Right atrium auricular region (tissue), 2 donors: ENCODE data around the gene TTLL8. TPM values are rescaled to one million over a fixed set of nuclear protein-coding genes. Genes with fewer than 3 reads are reported as not detected.

Source experiments
- DNase-seq: peaks from one replicate; pipeline ENCODE4 v3.0.0-alpha.2; 2019; ENCODE audit warnings: low spot score
- H3K27ac ChIP-seq, 2 donors: fragments of 200-600 bp; sonication (generic); 1 replicate in 1 of 2; 2 replicates in 1 of 2; pipeline ENCODE4 v1.5.1; 2016 to 2019
- H3K27me3 ChIP-seq, 2 donors: fragments of 200-600 bp; sonication (generic); one replicate each; pipeline versions ENCODE4 v1.5.1 to v1.6.0; 2017 to 2019
- H3K36me3 ChIP-seq: fragments of 200-600 bp; sonication (generic); one replicate; pipeline ENCODE4 v1.5.1; 2016
- H3K4me1 ChIP-seq, 2 donors: fragments of 200-600 bp; sonication (generic); one replicate each; pipeline versions ENCODE4 v1.5.1 to v1.6.0; 2017 to 2019
- H3K4me3 ChIP-seq, 2 donors: fragments of 200-600 bp; sonication (generic); 1 replicate in 1 of 2; 2 replicates in 1 of 2; pipeline ENCODE4 v1.5.1; 2017 to 2019; ENCODE audit warnings: mild to moderate bottlenecking in 1 of 2, moderate library complexity in 1 of 2
- H3K9me3 ChIP-seq, 2 donors: fragments of 200-600 bp; sonication (generic); one replicate each; pipeline ENCODE4 v1.5.1; 2019
- total RNA-seq, 2 donors: library from RNA; depleted of rRNA; stranded (reverse); fragments of >200 nt; gene quantifications; one replicate each; pipeline ENCODE4 v1.1.0, GENCODE V29; 2016
- TF ChIP-seq, protein P1 (sequence below), 2 donors: fragments of 200-600 bp; sonication (generic); IDR thresholded peaks; one replicate each; pipeline ENCODE4 v1.5.1; 2019; ENCODE audit warnings: antibody characterized with exemption in 2 of 2

The TTLL8 gene
- total RNA-seq, 2 donors from 2014 or later = not detected

GRCh38 chr22:50032941-50033601 is 25.0 kb downstream of the TTLL8 start:
- no peaks in the 10 kb centered on the region for H3K27me3 ChIP-seq
- TF ChIP-seq, protein P1, sequence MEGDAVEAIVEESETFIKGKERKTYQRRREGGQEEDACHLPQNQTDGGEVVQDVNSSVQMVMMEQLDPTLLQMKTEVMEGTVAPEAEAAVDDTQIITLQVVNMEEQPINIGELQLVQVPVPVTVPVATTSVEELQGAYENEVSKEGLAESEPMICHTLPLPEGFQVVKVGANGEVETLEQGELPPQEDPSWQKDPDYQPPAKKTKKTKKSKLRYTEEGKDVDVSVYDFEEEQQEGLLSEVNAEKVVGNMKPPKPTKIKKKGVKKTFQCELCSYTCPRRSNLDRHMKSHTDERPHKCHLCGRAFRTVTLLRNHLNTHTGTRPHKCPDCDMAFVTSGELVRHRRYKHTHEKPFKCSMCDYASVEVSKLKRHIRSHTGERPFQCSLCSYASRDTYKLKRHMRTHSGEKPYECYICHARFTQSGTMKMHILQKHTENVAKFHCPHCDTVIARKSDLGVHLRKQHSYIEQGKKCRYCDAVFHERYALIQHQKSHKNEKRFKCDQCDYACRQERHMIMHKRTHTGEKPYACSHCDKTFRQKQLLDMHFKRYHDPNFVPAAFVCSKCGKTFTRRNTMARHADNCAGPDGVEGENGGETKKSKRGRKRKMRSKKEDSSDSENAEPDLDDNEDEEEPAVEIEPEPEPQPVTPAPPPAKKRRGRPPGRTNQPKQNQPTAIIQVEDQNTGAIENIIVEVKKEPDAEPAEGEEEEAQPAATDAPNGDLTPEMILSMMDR (IDR thresholded peaks at IDR 0.05) = no peak
- H3K4me1 ChIP-seq = peaks cover 0 to 11% of the 10 kb centered on the region in 2 donors

GRCh38 chr22:50032109-50032871 is 25.8 kb downstream of the TTLL8 start:
- Histone ChIP-seq H3K9me3 (no peaks in the 10 kb centered on the region), H3K4me1 (peaks cover 0 to 11% of the 10 kb centered on the region in 2 donors), H3K27me3 (no peaks in the 10 kb centered on the region), H3K27ac (no peak overlapping the region), H3K36me3 (no peaks in the 10 kb centered on the region), H3K4me3 (no peak overlapping the region)
- TF ChIP-seq, protein P1 (IDR thresholded peaks at IDR 0.05) = no peak
- DNase-seq = no peak

More at GRCh38 chr22:50032941-50033601, 25.0 kb downstream of the TTLL8 start:
- H3K36me3 ChIP-seq = no peaks in the 10 kb centered on the region
- no peak for DNase-seq
- H3K9me3 ChIP-seq = peaks cover 0 to under 1% of the 10 kb centered on the region in 2 donors
- H3K4me3 ChIP-seq = no peak overlapping the region
- no peak overlapping the region for H3K27ac ChIP-seq

DNA sequence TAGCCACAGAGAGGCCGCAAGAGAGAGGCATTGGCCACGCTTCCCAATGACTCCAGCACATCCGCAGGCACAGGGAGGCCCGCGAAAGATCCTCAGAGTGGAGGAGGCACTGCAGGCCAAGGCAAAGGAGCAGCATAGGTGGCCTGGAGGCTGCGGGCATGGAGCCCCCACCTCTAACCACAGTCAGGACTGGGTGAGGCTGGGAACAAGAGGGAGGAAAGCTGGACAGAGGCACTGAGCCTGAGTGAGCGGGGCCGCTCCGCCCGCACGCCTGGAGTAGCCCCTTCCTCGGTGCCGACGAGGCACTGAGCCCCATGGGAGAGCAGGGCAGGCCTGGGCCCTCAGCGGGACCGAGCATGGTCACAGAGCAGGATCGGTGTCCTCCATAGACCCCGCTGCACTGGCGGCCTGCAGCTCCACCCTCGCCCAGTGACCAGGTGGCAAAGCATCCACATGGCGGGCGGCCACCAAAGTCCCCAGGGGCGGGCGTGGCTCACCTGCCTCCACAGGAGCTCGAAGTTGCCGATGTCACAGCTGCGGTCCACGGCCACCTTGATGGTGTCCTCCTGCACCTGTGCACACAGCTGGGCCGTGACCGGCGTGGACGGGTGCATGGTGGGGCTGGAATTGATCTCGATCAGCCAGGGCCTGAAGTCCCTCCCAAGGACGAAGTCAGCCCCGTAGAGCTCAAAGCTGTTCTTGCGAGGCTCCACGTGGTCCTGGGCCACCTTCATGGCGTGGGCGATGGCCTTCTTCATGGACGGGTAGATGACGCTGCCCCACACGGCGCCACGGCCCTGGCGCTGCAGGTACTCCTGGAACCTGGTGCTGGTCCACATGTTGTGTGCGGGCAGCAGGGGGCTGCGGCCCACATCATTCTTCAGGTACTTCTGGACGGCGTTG is 26.7 kb downstream of the TTLL8 start:
- Histone ChIP-seq H3K27me3 (no peaks in the 10 kb centered on the region), H3K4me1 (peaks cover 0 to 11% of the 10 kb centered on the region in 2 donors), H3K36me3 (no peaks in the 10 kb centered on the region), H3K4me3 (no peak overlapping the region), H3K9me3 (no peaks in the 10 kb centered on the region), H3K27ac (no peak overlapping the region)
- TF ChIP-seq, protein P1 (IDR thresholded peaks at IDR 0.05) = no peak
- DNase-seq = no peak

GRCh38 chr22:50030297-50031188 is 27.6 kb downstream of the TTLL8 start:
- Histone ChIP-seq H3K9me3 (no peaks in the 10 kb centered on the region), H3K36me3 (no peaks in the 10 kb centered on the region), H3K4me1 (peaks cover 0 to 11% of the 10 kb centered on the region in 2 donors), H3K27me3 (no peaks in the 10 kb centered on the region), H3K4me3 (peak overlapping the region in 1 of 2 donors; percentile 15), H3K27ac (no peak overlapping the region)
- peak; percentile 68 for DNase-seq
- TF ChIP-seq, protein P1 (IDR thresholded peaks at IDR 0.05) = peak; percentile 83 to 95
